ENCODE results near the gene CDH10. TPM values are rescaled to one million over a fixed set of nuclear protein-coding genes. Genes with fewer than 3 reads are reported as not detected.
A peak's percentile ranks its signal among the peaks of the same experiment; 100 is the strongest.

The CDH10 gene
- total and polyA plus RNA-seq, 9 of the 15 experiments (the other 6 are each of a cell fraction or from before 2014, with no cell fraction given) = not detected

GRCh38 chr5:24487368-24488229, 157.2 kb downstream of the CDH10 start:
- in situ Hi-C loops (cut with MboI) = no loop called here
- Histone ChIP-seq H3K4me2 (ENCODE audit: insufficient read depth, low read length) (no peak overlapping the region), H4K20me1 (replicated peaks; ENCODE audit: control insufficient read depth, insufficient read depth, low read length) (no peaks in the 10 kb centered on the region), H3K27me3 (ENCODE audit: control insufficient read depth in 2 of 2, insufficient read depth in 2 of 2, low read length in 2 of 2) (no peaks in the 10 kb centered on the region), H3K4me1 (replicated peaks in 1 of 2; ENCODE audit: control insufficient read depth in 2 of 2, insufficient read depth in 2 of 2, low read length in 2 of 2) (no peaks in the 10 kb centered on the region), H3K79me2 (ENCODE audit: control insufficient read depth, insufficient read depth, low read length) (no peaks in the 10 kb centered on the region), H3K4me3 (no peak overlapping the region), H2AFZ (ENCODE audit: low read depth, low read length) (no peak overlapping the region), H3K9me3 (replicated peaks; ENCODE audit: control insufficient read depth, insufficient read depth, low read depth, low read length) (no peaks in the 10 kb centered on the region; the same call in none of the 2 replicates), H3K9ac (ENCODE audit: insufficient read depth in 1 of 2, low read depth in 2 of 2, low read length in 2 of 2) (no peak overlapping the region), H3K9me1 (ENCODE audit: control insufficient read depth, insufficient read depth, low read length) (no peaks in the 10 kb centered on the region), H3K27ac (ENCODE audit: extremely low read depth, low read depth, low read length) (no peak overlapping the region), H3K36me3 (ENCODE audit: control insufficient read depth, insufficient read depth, low read length) (no peaks in the 10 kb centered on the region)
- intact Hi-C loops (cut with micrococcal nuclease) = no loop called here
- DNase-seq (ENCODE audit: extremely low read depth in 1 of 4, low spot score in 3 of 4) = no peak
- BruUV-seq (replicated peaks) = no TSS peak
- CTCF ChIA-PET (ENCODE audit: low intra/inter-chr PET ratio) = no interaction called here
- ATAC-seq = no peak
- TF ChIP-seq MAFG (tag; conservative IDR thresholded peaks at IDR 0.05) = 0 out of 2 replicates have a peak, but pooled peaks have one; percentile 4
- peak; percentile 37; the same call in 1 of the 2 replicates for TF ChIP-seq MAFK (IDR thresholded peaks at IDR 0.05; ENCODE audit: low read length)
- peak; percentile 50; the same call in 1 of the 2 replicates for TF ChIP-seq ZNF316 (IDR thresholded peaks at IDR 0.05)
- peak; percentile 17; the same call in 1 of the 2 replicates for TF ChIP-seq MAFF (IDR thresholded peaks at IDR 0.05; ENCODE audit: low read length)
- no peak for TF ChIP-seq BRD4 (IDR thresholded peaks at IDR 0.05)
- TF ChIP-seq RBM15 (IDR thresholded peaks at IDR 0.05; ENCODE audit: insufficient read depth, low read length) = no peak
- under 1% methylated on average over 19 of the region's 19 CpGs for WGBS (ENCODE audit: insufficient coverage, low coverage, missing lambda C conversion rate)
- FAIRE-seq = no peak
- POLR2A ChIA-PET = interaction anchor here (1.4 kb wide), 1 partner anchor 19 kb away, joined by 4 read pairs; no protein-coding TSS in a partner anchor

- intact Hi-C loops (cut with micrococcal nuclease) = no loop called here
- Histone ChIP-seq H3K27ac (ENCODE audit: extremely low read depth, low read depth, low read length) (no peak overlapping the region), H3K27me3 (ENCODE audit: control insufficient read depth in 2 of 2, insufficient read depth in 2 of 2, low read length in 2 of 2) (no peaks in the 10 kb centered on the region), H3K4me1 (replicated peaks in 1 of 2; ENCODE audit: control insufficient read depth in 2 of 2, insufficient read depth in 2 of 2, low read length in 2 of 2) (no peaks in the 10 kb centered on the region), H3K4me3 (no peak overlapping the region), H2AFZ (ENCODE audit: low read depth, low read length) (no peak overlapping the region), H3K9me3 (replicated peaks; ENCODE audit: control insufficient read depth, insufficient read depth, low read depth, low read length) (no peaks in the 10 kb centered on the region; the same call in 1 of the 2 replicates), H3K36me3 (ENCODE audit: control insufficient read depth, insufficient read depth, low read length) (no peaks in the 10 kb centered on the region), H3K9ac (ENCODE audit: insufficient read depth in 1 of 2, low read depth in 2 of 2, low read length in 2 of 2) (no peak overlapping the region), H3K4me2 (ENCODE audit: insufficient read depth, low read length) (no peak overlapping the region), H3K9me1 (ENCODE audit: control insufficient read depth, insufficient read depth, low read length) (no peaks in the 10 kb centered on the region), H4K20me1 (replicated peaks; ENCODE audit: control insufficient read depth, insufficient read depth, low read length) (no peaks in the 10 kb centered on the region), H3K79me2 (ENCODE audit: control insufficient read depth, insufficient read depth, low read length) (no peaks in the 10 kb centered on the region)
- ATAC-seq (no peak), DNase-seq (ENCODE audit: extremely low read depth in 1 of 4, low spot score in 3 of 4) (no peak), FAIRE-seq (no peak)
- CTCF ChIA-PET (ENCODE audit: low intra/inter-chr PET ratio) = no interaction called here
- BruUV-seq (replicated peaks) = no TSS peak
- in situ Hi-C loops (cut with MboI) = no loop called here
- POLR2A ChIA-PET = no interaction called here
- TF ChIP-seq HDAC3 (IDR thresholded peaks at IDR 0.05; ENCODE audit: borderline replicate concordance, partially characterized antibody) = no peak
- TF ChIP-seq HOXB6 (CRISPR knock-in tag; IDR thresholded peaks at IDR 0.05; ENCODE audit: borderline replicate concordance) = no peak
- no peak for TF ChIP-seq KLF13 (tag; IDR thresholded peaks at IDR 0.05; ENCODE audit: borderline replicate concordance, low read depth)
- no peak for TF ChIP-seq POLR2AphosphoS5 (IDR thresholded peaks at IDR 0.05; ENCODE audit: control insufficient read depth, insufficient read depth, low read depth, low read length)
- no peak for TF ChIP-seq ARID4B (CRISPR knock-in tag; IDR thresholded peaks at IDR 0.05)
- no peak for TF ChIP-seq KLF1 (tag; IDR thresholded peaks at IDR 0.05)
These were observed 163.8 kb downstream of the CDH10 start for GRCh38 chr5:24480952-24481351.

All from K562 (cell line).